ENCODE measurements around the gene PPP1R12C.
A peak's percentile ranks its signal among the peaks of the same experiment; 100 is the strongest.

PPP1R12C gene

DNA sequence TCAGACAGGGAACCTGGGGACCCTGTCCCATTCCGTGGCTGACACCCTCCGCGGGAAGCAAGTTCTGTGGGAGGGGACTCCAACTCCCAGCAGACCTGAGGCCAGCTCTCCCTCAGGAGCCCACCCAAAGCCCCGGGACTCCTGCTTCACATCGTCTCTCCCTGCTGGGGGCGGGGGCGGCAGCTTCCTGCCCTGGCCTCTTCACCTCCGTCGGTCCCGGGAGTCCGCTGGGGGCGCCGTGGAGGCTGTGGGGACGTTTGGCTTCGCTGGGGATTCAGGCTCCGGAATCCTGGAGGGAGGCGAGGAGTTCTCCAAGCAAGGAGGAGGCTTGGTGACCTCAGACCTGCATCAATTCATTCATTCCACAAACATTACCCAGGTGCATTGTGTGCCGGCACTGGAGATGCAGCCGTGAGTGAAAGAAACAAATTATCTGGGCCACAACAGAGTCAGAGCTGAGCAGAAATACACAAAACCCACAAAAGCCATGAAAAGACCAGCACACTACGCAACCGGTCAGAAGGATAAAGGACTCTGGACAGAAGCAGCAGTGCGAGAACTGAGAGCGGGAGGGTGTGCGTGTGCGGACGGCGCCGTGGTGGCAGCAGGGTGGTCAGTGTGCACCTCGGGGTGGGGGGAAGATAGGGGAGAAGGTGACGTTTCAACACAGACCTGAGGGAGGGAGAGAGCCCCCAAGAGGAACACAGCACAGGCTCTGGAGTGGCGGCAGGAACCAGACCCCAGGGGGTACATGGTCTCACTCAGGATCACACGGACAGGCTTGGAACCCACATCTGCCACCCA, 22.8 kb downstream of the PPP1R12C start:
- Mint-ChIP-seq H3K27me3 (no peaks in the 10 kb centered on the region), H3K36me3 (peaks cover 15% of the 10 kb centered on the region), H3K4me1 (no peaks in the 10 kb centered on the region), H3K9me3 (no peaks in the 10 kb centered on the region), H3K4me3 (no peak overlapping the region), H3K27ac (no peak overlapping the region)
- CTCF ChIA-PET, result no interaction called here
- no peak for DNase-seq

DNA sequence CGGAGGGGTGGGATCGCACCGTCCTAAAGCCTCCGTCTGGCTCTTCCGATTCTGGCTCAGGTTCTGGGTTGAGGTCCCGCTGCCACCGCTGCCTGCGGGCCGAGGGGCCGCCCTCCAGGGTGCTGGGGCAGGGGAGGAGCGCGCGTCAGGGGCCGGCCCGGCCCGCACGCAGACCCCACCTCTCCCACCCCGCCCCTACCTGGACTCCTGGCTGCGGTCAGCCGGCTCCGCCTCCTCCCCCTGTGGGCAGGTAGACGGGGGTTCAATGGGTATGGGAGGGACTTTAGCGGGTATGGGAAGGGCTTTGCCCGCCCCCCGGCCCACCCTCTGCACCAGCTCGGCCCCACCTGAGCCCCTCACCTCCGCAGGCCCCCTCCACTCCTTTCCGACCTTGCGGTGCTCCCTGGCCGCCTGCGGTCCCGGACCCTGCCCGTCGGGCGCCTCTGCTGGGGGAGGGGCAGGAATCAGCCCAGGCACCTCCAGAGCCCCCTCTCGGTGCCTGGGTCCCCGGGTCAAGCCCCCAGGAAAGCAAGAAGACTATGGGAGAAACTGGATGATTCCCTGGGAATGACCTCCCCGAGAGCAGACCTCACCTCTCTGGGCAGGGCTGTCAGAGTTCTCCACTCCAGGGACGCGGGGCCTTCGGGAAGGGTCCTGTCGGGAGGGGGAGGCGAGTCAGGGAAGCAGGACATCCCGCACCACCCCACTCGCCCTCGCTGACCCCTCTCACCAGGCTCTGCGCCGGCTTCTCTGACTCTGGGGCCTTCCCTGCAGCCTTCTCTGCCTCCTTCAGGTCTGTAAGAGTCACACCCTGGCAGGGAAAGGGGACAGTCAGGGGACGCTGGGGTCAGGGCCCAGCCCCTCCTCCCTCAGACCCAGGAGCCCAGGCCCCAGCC, 24.8 kb downstream of the PPP1R12C start:
- Mint-ChIP-seq H3K9me3 (no peaks in the 10 kb centered on the region), H3K4me3 (no peak overlapping the region), H3K4me1 (peaks cover 12% of the 10 kb centered on the region), H3K36me3 (peaks cover 24% of the 10 kb centered on the region), H3K27ac (no peak overlapping the region), H3K27me3 (peaks cover 18% of the 10 kb centered on the region)
- no peak for DNase-seq
- CTCF ChIA-PET, result no interaction called here

DNA sequence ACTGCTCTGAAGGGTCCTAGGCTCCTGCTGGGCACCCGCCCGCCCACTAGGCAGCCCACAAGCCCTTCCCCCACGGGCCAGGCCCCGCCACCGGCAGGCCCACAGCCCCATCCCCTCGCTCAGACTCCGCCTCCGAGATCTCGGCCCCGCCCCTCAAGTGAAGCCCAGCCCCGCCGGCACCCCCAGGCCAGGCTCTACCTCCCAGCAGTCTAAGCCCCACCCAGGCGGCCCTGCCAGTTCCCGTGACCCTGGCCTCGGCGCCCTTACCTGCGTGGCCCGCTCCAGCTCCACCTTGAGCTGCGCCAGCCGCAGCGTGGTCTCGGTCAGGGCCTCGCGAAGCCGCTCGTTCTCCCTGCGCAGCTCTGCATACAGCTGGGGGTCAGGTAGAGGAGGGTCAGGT, 25.5 kb downstream of the PPP1R12C start:
- Mint-ChIP-seq H3K9me3 (no peaks in the 10 kb centered on the region), H3K4me1 (peaks cover 20% of the 10 kb centered on the region), H3K4me3 (no peak overlapping the region), H3K27me3 (peaks cover 25% of the 10 kb centered on the region), H3K36me3 (peaks cover 24% of the 10 kb centered on the region), H3K27ac (no peak overlapping the region)
- no peak for DNase-seq
- CTCF ChIA-PET, result no interaction called here

DNA sequence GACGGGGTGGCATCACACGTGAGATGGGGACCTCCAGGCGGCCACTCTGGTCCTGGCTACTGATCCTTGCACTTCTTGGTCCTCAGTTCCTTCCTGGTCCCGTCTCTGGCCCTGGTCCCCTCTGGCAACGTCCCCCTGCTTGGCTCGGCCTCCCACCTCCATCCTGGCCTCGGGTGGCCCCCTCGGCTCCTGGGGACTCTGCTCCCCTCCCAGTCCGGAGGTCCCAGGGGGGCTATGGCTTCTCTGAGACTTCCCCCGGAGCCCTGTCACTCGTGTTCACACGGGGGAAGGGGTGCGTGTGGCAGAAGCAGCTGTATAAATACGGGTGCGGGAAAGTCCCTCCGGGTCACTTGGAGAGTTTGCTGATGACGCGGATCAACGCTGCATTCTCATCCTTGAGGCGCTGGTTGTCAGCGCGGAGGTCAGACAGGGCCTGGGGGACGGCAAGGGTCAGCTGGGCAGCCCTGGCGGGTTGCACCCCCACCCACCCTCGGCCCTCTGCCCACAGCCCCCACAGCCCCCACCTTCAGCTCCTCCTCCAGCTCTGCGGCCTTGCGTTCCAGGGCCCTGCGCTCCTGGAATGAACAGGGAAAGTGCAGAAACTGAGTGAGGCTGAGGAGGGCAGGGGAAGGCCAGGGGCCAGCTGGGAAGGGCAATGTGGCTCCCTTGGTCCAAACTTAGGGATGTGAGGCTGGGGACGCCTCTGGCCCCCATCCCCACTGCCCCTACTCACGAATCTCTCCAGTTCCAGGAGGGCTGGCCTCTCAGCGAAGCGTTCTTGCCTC, 26.1 kb downstream of the PPP1R12C start:
- Mint-ChIP-seq H3K9me3 (no peaks in the 10 kb centered on the region), H3K36me3 (peaks cover 24% of the 10 kb centered on the region), H3K27ac (no peak overlapping the region), H3K4me3 (no peak overlapping the region), H3K4me1 (peaks cover 20% of the 10 kb centered on the region), H3K27me3 (peaks cover 31% of the 10 kb centered on the region)
- CTCF ChIA-PET, result no interaction called here
- no peak for DNase-seq

DNA sequence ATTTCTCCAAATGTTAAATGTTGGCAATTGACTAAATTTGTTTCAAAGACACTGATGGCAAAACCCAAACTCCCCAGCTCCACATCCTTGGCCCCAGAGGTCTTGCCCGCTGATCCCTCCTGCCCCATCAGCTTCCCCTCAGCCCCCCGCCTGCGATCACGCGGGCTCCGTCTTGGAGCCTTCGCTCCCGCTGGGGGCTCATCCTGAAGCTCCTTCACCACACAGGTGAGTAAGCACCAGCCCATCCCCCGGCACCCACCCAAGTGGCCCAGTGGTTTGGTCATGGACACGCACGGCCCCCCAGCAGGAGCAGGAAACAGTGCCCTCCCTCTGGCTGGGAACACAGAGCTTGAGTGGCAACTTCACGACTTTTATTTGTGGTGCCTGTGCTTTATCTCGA, 26.9 kb downstream of the PPP1R12C start:
- peak overlapping the region; percentile 5 for H3K27ac Mint-ChIP-seq
- CTCF ChIA-PET, result interaction anchor here (1.0 kb wide), 1 partner anchor 209 kb away, joined by 4 read pairs; no protein-coding TSS in a partner anchor
- no peaks in the 10 kb centered on the region for H3K9me3 Mint-ChIP-seq
- H3K36me3 Mint-ChIP-seq, result peaks cover 24% of the 10 kb centered on the region
- peaks cover 39% of the 10 kb centered on the region for H3K27me3 Mint-ChIP-seq
- DNase-seq, result no peak
- peaks cover 20% of the 10 kb centered on the region for H3K4me1 Mint-ChIP-seq
- H3K4me3 Mint-ChIP-seq, result no peak overlapping the region

DNA sequence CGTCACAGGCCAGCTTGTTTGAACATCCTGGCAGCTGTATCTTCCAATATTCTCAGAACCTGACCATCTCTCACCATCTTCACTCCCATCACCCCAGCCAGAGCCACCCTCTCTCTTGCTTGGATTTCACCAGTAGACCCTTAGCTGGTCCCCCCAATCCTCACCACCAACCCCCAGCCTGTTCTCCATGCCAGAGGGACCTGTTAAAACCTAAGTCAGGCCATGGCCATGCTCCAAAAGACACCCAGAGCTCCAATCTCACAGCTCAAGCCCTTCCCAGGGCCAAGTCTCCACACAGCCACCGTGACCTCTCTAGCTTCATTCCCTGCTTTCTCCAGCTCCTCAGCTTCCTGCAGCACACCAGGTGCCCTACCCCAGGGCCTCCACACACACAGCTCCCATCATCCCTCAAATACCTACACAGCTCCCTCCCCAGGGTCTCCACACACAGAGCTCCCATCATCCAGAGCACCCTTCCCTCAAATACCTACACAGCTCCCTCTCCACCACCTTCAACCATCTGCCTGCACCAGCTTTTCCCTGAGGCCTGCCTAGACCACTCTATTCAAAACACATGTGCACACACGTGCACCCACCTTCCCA, 28.0 kb downstream of the PPP1R12C start:
- H3K27ac Mint-ChIP-seq, result no peak overlapping the region
- DNase-seq, result no peak
- H3K9me3 Mint-ChIP-seq, result no peaks in the 10 kb centered on the region
- H3K4me3 Mint-ChIP-seq, result no peak overlapping the region
- peaks cover 20% of the 10 kb centered on the region for H3K4me1 Mint-ChIP-seq
- CTCF ChIA-PET, result interaction anchor here (0.7 to 2.1 kb wide), 7 partner anchors 9 to 208 kb away, joined by 3 to 8 read pairs (median 4); partner anchors contain the start of gene PPP1R12C
- H3K27me3 Mint-ChIP-seq, result peaks cover 50% of the 10 kb centered on the region
- peaks cover 20% of the 10 kb centered on the region for H3K36me3 Mint-ChIP-seq

DNA sequence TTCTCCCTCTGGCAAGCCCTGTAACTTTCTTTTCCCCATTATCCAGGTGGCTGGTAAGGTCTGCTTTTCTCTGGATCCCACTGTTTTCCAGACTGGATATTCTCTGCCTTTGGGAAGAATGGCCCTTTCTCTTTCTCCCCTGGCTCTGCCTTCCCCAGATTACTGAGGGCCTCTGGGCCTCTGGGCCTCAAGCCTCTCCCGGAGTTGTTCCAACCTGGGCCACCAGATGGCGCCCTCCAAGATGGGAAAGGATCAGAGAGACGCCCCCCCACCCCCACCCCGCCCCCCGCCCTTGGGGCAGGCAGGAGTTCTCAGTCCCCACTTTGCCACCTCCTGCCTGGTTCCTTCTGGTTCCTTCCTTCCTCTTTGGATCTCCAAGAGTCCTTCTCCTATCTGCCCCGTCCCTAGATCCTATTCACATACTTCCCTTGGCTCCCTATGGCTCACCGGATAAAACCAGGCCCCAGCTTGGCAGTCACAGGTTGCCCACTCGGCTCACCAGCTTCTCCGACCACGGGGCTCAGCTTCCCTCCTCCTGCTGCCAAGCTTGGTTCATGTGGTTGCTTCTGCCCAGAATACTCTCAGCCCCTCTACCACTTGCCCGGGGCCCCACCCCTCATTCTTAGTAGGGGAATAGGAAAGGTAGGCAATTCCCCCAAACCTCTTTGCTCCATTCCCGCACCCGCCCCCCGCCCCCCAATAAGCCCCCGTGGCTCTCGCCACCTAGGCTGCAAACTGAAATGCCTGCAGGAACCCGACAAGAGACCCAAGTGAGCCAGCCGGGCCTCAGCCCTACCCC, 28.7 kb downstream of the PPP1R12C start:
- Mint-ChIP-seq H3K4me3 (peak overlapping the region; percentile 54), H3K27me3 (peaks cover 57% of the 10 kb centered on the region), H3K36me3 (peaks cover 22% of the 10 kb centered on the region), H3K4me1 (peaks cover 20% of the 10 kb centered on the region), H3K9me3 (no peaks in the 10 kb centered on the region), H3K27ac (peak overlapping the region; percentile 80)
- DNase-seq, result peak; percentile 85
- CTCF ChIA-PET, result interaction anchor here (0.6 to 2.1 kb wide), 13 partner anchors 9 to 537 kb away, joined by 3 to 8 read pairs (median 4); partner anchors contain the start of gene PPP1R12C

DNA sequence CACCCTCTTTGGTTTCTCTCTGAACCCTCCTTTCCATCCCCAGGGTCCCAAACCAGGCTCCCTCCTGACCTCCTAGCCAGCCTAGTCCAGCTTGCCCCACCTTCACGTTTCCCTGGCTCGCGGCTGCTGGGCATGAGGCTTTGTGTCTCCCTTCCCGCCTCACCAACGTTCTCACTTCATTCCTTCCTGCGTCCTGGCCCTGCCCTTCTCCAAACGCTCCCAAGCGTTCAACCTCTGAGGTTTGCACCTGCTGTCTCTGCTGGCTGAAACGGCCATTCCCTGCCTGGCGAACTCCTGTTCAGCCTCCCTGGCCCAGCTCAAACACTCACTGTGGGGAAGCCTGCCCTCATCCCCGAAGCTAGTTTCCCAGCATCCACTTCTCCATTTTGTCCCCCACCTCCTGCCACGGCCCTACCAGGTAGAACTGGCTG, 29.4 kb downstream of the PPP1R12C start:
- H3K9me3 Mint-ChIP-seq, result no peaks in the 10 kb centered on the region
- H3K27me3 Mint-ChIP-seq, result peaks cover 64% of the 10 kb centered on the region
- no peak for DNase-seq
- peaks cover 22% of the 10 kb centered on the region for H3K36me3 Mint-ChIP-seq
- peaks cover 20% of the 10 kb centered on the region for H3K4me1 Mint-ChIP-seq
- H3K27ac Mint-ChIP-seq, result peak overlapping the region; percentile 80
- CTCF ChIA-PET, result interaction anchor here (0.7 to 2.1 kb wide), 10 partner anchors 11 to 538 kb away, joined by 3 to 8 read pairs (median 4); partner anchors contain the start of gene PPP1R12C
- H3K4me3 Mint-ChIP-seq, result no peak overlapping the region

DNA sequence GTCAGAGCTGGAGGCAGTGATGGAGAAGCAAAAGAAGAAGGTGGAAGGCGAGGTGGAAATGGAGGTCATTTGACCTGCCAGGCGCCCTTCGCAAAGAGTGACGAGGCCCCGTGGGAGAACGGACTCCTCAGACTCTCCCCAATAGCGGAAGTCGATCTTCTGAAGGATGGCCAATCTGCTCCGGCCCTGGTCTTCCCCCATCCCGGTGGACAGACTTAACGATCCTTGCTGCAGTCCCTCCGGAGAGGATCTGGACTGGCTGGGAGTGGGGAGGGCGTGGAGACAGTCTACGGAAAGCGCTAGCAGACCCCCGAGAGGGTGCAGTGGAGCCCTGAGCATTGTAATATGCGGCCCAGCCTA, 29.9 kb downstream of the PPP1R12C start:
- Mint-ChIP-seq H3K4me1 (peaks cover 22% of the 10 kb centered on the region), H3K27ac (no peak overlapping the region), H3K9me3 (peaks cover 1% of the 10 kb centered on the region), H3K4me3 (peak overlapping the region; percentile 43), H3K27me3 (peaks cover 69% of the 10 kb centered on the region), H3K36me3 (peaks cover 25% of the 10 kb centered on the region)
- no peak for DNase-seq
- CTCF ChIA-PET, result interaction anchor here (0.7 to 1.6 kb wide), 5 partner anchors 12 to 538 kb away, joined by 3 to 7 read pairs (median 3); no protein-coding TSS in a partner anchor

DNA sequence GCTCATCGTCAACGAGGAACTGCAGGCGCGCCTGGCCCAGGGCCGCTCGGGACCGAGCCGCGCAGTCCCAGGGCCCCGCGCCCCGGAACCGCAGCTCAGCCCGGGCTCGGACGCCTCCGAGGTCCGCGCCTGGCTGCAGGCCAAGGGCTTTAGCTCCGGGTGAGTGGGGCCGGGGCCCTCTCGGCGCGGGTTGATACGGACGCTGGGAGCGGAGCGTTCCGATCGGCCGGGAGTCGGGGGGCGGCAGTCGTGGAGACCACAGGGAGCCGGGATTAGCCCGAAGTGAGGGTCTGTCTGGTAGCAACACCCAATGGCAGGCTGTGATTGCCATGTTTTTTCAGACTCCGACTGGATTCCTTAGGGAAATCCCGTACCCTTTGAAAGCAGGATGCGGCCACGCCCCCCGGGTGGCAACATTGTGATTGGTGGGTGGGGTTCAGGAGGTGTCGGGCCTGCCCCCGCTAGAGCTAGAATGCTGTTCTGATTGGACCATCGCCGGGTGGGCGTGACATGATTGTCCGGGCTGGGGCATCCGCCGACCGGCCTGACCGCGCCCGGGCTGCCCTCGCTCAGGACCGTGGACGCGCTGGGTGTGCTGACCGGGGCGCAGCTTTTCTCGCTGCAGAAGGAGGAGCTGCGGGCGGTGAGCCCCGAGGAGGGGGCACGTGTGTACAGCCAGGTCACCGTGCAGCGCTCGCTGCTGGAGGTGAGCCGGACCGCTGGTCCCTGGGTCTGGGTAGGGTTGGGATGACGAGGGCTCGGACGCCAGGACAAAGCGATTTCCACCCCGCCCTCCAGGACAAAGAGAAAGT, 30.5 kb downstream of the PPP1R12C start:
- peak; percentile 74 for DNase-seq
- Mint-ChIP-seq H3K4me3 (peak overlapping the region; percentile 43), H3K27ac (no peak overlapping the region), H3K36me3 (peaks cover 26% of the 10 kb centered on the region), H3K4me1 (peaks cover 28% of the 10 kb centered on the region), H3K27me3 (peaks cover 75% of the 10 kb centered on the region), H3K9me3 (peaks cover 2% of the 10 kb centered on the region)
- CTCF ChIA-PET, result interaction anchor here (1.6 kb wide), 1 partner anchor 206 kb away, joined by 5 read pairs; no protein-coding TSS in a partner anchor

DNA sequence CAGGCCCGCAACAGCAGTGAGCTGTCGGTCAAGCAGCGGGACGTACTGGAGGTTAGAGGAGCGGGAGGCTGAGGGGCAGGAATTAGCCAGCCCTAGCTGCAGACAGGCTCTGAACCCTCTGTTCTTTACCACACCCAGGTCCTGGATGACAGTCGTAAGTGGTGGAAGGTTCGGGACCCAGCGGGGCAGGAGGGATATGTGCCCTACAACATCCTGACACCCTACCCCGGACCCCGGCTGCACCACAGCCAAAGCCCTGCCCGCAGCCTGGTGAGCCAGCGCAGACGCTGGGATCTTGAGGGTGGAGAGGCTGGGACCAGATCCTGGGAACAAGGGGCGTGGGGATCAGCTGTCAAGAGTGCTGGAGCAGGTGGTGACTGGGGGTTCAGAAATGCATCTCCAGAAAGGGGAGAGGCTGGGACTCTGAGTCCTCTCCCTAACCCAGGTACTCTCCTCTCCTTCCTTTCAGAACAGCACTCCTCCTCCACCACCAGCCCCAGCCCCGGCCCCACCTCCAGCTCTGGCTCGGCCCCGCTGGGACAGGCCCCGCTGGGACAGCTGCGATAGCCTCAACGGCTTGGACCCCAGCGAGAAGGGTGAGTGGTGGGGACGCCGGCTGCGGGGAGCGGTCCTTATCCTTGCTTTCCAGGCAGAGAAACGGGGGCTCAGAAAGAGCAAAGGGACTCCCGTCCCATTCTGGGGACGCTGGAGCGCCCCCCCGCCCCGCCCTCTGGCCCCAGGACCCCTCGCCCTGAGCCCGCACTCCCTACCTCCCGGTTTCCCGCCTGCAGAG, 31.3 kb downstream of the PPP1R12C start:
- no peak overlapping the region for H3K4me3 Mint-ChIP-seq
- no peak for DNase-seq
- peaks cover 83% of the 10 kb centered on the region for H3K27me3 Mint-ChIP-seq
- H3K27ac Mint-ChIP-seq, result no peak overlapping the region
- H3K9me3 Mint-ChIP-seq, result peaks cover 2% of the 10 kb centered on the region
- H3K36me3 Mint-ChIP-seq, result peaks cover 26% of the 10 kb centered on the region
- peaks cover 33% of the 10 kb centered on the region for H3K4me1 Mint-ChIP-seq
- CTCF ChIA-PET, result no interaction called here

DNA sequence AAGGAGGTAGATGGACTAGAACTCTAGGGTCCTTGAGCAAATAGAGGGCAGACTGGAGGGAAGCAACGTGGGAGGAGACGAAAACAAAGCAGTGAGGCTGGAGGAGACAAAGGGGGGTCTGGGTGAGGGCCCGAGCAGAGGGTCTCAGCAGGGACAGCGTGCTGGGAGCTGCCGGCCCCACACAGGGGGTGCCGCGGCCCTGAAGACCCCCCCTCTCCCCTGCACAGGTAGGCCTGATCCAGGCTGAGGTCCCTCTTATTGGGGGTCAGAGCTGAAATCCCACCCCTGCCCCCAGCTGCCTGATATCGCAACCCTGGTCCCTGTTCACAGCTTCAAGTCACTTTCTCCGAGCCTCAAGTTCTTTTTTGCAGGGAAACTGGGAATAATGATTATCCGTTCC, 33.0 kb downstream of the PPP1R12C start:
- Mint-ChIP-seq H3K9me3 (peaks cover 3% of the 10 kb centered on the region), H3K27ac (no peak overlapping the region), H3K27me3 (peaks cover 100% of the 10 kb centered on the region), H3K4me1 (peaks cover 47% of the 10 kb centered on the region), H3K36me3 (peaks cover 19% of the 10 kb centered on the region), H3K4me3 (no peak overlapping the region)
- DNase-seq, result no peak
- CTCF ChIA-PET, result no interaction called here
